GM12872 (cell line): ENCODE results near the gene TOR2A.

Experiments used
- CTCF ChIP-seq: IDR thresholded peaks from 3 replicates; pipeline ENCODE4 v1.5.1; 2011; ENCODE audit warnings: low read depth, mild to moderate bottlenecking, low read length, moderate library complexity; ENCODE audit not compliant: insufficient read depth

TOR2A gene

GRCh38 chr9:127698985-127699670 lies 36.0 kb downstream of the TOR2A start:
- no peak for TF ChIP-seq CTCF

- TF ChIP-seq CTCF = no peak
Observed at GRCh38 chr9:127698386-127698785, 36.7 kb downstream of the TOR2A start.

GRCh38 chr9:127697575-127697974 lies 37.5 kb downstream of the TOR2A start:
- TF ChIP-seq CTCF = no peak

- TF ChIP-seq CTCF = no peak
Observed at GRCh38 chr9:127694890-127695720, 40.0 kb downstream of the TOR2A start.

GRCh38 chr9:127693697-127694096 lies 41.4 kb downstream of the TOR2A start:
- TF ChIP-seq CTCF = no peak

GRCh38 chr9:127693143-127693542 lies 42.0 kb downstream of the TOR2A start:
- no peak for TF ChIP-seq CTCF

GRCh38 chr9:127692071-127692470 lies 43.0 kb downstream of the TOR2A start:
- TF ChIP-seq CTCF = no peak
